ENCODE measurements around the gene RBFOX2. TPM values are rescaled to one million over a fixed set of nuclear protein-coding genes. Genes with fewer than 3 reads are reported as not detected.

RBFOX2 gene
- total and polyA plus RNA-seq, 10 donors = 2.6 to 39.6 (median 31.8) TPM

GRCh38 chr22:36067235-36067558, 38.6 kb upstream of the RBFOX2 start:
- Histone ChIP-seq H3K4me3 (no peak overlapping the region), H3K27me3 (replicated peaks in 1 of 7) (peaks cover 0 to 22% (median 0%) of the 10 kb centered on the region in 7 donors), H3K27ac (no peak overlapping the region), H3K9me3 (no peaks in the 10 kb centered on the region), H3K36me3 (no peaks in the 10 kb centered on the region), H3K4me1 (peaks cover 0 to 20% (median 15%) of the 10 kb centered on the region in 6 donors)
- TF ChIP-seq, protein P1, sequence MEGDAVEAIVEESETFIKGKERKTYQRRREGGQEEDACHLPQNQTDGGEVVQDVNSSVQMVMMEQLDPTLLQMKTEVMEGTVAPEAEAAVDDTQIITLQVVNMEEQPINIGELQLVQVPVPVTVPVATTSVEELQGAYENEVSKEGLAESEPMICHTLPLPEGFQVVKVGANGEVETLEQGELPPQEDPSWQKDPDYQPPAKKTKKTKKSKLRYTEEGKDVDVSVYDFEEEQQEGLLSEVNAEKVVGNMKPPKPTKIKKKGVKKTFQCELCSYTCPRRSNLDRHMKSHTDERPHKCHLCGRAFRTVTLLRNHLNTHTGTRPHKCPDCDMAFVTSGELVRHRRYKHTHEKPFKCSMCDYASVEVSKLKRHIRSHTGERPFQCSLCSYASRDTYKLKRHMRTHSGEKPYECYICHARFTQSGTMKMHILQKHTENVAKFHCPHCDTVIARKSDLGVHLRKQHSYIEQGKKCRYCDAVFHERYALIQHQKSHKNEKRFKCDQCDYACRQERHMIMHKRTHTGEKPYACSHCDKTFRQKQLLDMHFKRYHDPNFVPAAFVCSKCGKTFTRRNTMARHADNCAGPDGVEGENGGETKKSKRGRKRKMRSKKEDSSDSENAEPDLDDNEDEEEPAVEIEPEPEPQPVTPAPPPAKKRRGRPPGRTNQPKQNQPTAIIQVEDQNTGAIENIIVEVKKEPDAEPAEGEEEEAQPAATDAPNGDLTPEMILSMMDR (IDR thresholded peaks at IDR 0.05 in 8 of 11, conservative IDR thresholded peaks at IDR 0.05 in 3 of 11) = no peak
- TF ChIP-seq POLR2A (IDR thresholded peaks at IDR 0.05) = no peak
- no peak for TF ChIP-seq POLR2AphosphoS5 (IDR thresholded peaks at IDR 0.05)
- DNase-seq = no peak
- intact Hi-C loops (cut with DNase I; ENCODE audit: low total_unique reads) = loop anchor here (10.0 kb wide), 1 partner anchor 132 kb away; no protein-coding TSS in a partner anchor

DNA sequence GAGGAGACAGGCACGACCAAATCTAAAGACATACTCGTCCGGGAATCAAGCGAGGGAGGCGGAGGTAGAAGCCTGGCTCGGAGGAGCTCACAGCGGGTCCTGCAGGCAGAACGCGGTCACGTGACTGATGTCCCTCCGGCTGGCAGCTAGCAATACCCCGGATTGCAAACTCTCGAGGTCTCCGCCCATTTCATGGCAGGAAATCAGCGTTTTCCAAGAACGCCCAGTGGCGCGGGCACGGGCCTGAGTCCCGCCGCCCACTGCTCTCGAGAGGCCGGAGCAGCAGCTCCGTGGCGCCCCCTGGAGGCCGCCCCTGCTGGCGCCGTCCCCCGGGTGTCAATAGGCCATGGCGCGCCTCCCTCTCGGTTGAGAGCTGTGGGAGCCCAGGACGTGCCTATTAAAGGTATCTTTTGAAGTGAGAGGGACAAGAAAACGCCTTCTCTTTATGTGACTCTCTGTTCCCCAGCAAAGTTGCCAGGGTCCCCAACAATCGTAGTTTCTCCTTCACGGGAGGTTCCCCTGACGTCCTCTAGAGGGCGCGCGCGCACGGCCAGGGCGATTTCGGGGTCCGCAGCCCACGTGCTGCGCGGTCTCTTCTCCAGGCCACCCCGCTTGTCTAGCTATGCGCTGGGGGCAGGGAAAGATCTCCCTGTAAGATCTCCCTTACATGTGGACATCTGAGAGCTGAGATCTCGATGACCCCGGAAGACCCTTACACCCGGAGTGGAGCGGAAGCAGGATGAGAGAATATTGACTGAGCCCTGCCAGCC, 37.3 kb upstream of the RBFOX2 start:
- peaks cover 0 to 22% (median 0%) of the 10 kb centered on the region in 7 donors for H3K27me3 ChIP-seq (replicated peaks in 1 of 7)
- H3K27ac ChIP-seq = peak overlapping the region; percentile 82 to 89 (median 84)
- H3K9me3 ChIP-seq = no peaks in the 10 kb centered on the region
- 2 to 5% (median 3%) methylated on average over 34 to 54 of the region's 54 CpGs for WGBS, 5 donors
- TF ChIP-seq, protein P1 (IDR thresholded peaks at IDR 0.05 in 8 of 11, conservative IDR thresholded peaks at IDR 0.05 in 3 of 11) = peak; percentile 84 to 98 (median 96)
- TF ChIP-seq POLR2A (IDR thresholded peaks at IDR 0.05) = no peak
- peak; percentile 62 to 83 (median 80) for TF ChIP-seq POLR2AphosphoS5 (IDR thresholded peaks at IDR 0.05)
- peak; percentile 90 for DNase-seq
- intact Hi-C loops (cut with DNase I; ENCODE audit: low total_unique reads) = loop anchor here (10.0 kb wide), 1 partner anchor 131 kb away; no protein-coding TSS in a partner anchor
- H3K36me3 ChIP-seq = no peaks in the 10 kb centered on the region
- H3K4me3 ChIP-seq = peak overlapping the region; percentile 3 to 65 (median 35)
- peaks cover 0 to 20% (median 15%) of the 10 kb centered on the region in 6 donors for H3K4me1 ChIP-seq

DNA sequence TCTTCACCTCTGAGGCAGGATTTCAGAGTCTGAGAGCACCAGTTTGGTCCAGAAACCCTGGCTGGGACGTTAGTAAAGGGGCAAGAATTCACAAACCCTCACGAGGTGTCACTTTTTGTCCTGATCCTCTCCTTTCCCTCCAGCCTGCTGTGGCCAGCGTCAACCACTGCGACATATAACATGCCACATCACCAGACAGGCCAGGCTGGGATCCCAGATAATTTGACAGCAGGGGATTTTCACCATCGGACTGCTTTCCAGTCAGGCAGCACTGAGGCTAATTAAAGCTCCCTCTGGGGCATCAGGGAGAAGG, 36.8 kb upstream of the RBFOX2 start:
- H3K9me3 ChIP-seq = no peaks in the 10 kb centered on the region
- peaks cover 0 to 22% (median 0%) of the 10 kb centered on the region in 7 donors for H3K27me3 ChIP-seq (replicated peaks in 1 of 7)
- H3K4me1 ChIP-seq = peaks cover 0 to 20% (median 15%) of the 10 kb centered on the region in 6 donors
- peak overlapping the region; percentile 3 to 65 (median 35) for H3K4me3 ChIP-seq
- H3K36me3 ChIP-seq = no peaks in the 10 kb centered on the region
- 16 to 27% (median 17%) methylated on average over 5 of the region's 5 CpGs for WGBS, 5 donors
- peak overlapping the region; percentile 82 to 89 (median 84) for H3K27ac ChIP-seq
- intact Hi-C loops (cut with DNase I; ENCODE audit: low total_unique reads) = loop anchor here (10.0 kb wide), 1 partner anchor 131 kb away; no protein-coding TSS in a partner anchor
- no peak for DNase-seq
- TF ChIP-seq, protein P1 (IDR thresholded peaks at IDR 0.05 in 8 of 11, conservative IDR thresholded peaks at IDR 0.05 in 3 of 11) = no peak
- TF ChIP-seq POLR2A (IDR thresholded peaks at IDR 0.05) = no peak
- no peak for TF ChIP-seq POLR2AphosphoS5 (IDR thresholded peaks at IDR 0.05)

DNA sequence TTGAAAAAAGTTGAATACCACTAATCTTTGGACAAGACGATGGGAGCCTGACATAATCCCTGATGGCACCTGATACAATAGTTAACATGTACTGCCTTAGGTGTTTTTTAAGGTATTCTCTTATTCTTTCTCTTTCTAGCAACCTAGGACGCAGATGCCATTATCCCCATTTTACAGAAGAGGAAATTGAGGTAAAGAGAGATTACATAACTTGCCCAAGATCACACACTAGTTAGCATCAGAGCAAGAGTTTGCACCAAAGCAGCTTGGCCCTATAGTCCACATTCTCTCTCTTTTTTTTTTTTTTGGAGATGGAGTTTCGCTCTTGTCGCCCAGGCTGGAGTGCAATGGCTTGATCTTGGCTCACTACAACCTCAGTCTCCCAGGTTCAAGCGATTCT, 35.7 kb upstream of the RBFOX2 start:
- intact Hi-C loops (cut with DNase I; ENCODE audit: low total_unique reads) = loop anchor here (10.0 kb wide), 1 partner anchor 130 kb away; no protein-coding TSS in a partner anchor
- H3K9me3 ChIP-seq = no peaks in the 10 kb centered on the region
- no peaks in the 10 kb centered on the region for H3K36me3 ChIP-seq
- no peak overlapping the region for H3K4me3 ChIP-seq
- H3K27ac ChIP-seq = no peak overlapping the region
- 89 to 95% (median 91%) methylated on average over 5 of the region's 5 CpGs for WGBS, 5 donors
- TF ChIP-seq, protein P1 (IDR thresholded peaks at IDR 0.05 in 8 of 11, conservative IDR thresholded peaks at IDR 0.05 in 3 of 11) = no peak
- TF ChIP-seq POLR2A (IDR thresholded peaks at IDR 0.05) (no peak), POLR2AphosphoS5 (IDR thresholded peaks at IDR 0.05) (no peak)
- peaks cover 0 to 22% (median 0%) of the 10 kb centered on the region in 7 donors for H3K27me3 ChIP-seq (replicated peaks in 1 of 7)
- no peak for DNase-seq
- H3K4me1 ChIP-seq = peaks cover 0 to 20% (median 15%) of the 10 kb centered on the region in 6 donors
